ENCODE data around the gene LCOR.
A peak's percentile ranks its signal among the peaks of the same experiment; 100 is the strongest.

The LCOR gene

GRCh38 chr10:96890580-96890979 lies 58.5 kb downstream of the LCOR start:
- DNase-seq: no peak

GRCh38 chr10:96891840-96892239 lies 59.7 kb downstream of the LCOR start:
- DNase-seq: no peak

GRCh38 chr10:96895662-96896424 lies 63.7 kb downstream of the LCOR start:
- DNase-seq: no peak

DNA sequence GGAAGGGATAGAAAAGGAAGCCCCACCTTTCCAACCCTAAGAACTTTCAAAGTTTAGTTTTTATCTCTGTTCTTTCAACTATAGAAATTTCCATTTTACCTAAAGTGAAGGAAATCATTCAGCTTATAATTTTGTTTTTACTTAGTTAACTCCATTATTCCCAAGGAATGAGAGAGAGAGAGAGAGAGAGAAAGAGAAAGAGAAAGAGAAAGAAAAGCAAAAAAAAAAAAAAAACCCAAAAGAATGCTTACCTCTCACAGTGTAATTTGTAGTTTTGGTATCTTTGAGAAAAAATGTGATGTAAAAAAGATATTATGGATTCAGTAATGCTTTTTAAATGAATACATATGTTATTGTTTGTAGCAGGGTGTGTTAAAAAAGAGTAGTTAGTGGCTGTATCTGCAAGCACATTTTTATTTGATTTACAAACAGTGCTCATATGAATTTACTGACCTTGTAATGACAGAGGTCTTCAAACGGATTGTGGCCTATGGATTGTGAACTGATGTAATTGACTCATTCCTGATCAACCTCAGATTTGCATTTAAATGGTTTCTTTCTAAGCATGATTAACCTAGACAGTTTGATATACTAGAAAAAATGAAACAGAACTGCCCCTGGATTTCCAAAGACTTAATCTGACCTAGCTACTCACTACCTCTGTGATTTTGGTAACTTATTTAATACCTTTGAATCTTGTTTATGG lies 64.9 kb downstream of the LCOR start:
- no peak for DNase-seq

DNA sequence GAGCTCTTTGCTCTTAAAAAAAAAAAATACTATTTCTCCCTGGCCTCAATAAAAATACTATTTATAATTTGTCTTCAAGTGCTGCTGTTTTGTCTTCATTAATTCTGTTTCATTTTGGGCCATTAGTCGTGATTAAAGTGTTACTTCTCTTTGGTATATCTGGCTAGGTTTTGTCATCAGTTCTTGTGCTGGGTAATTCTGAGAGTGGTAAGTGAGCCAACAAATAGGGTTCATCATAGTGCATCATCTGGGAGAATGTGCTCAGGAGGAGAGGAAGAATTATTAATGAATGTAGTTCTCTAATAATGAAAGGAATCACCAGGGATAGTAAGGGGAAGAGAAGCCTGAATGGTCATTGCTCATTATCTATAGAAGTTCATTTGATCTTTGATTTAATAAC lies 70.0 kb downstream of the LCOR start:
- no peak for DNase-seq

- no peak for DNase-seq
These were observed 70.7 kb downstream of the LCOR start for GRCh38 chr10:96902731-96903358.

DNA sequence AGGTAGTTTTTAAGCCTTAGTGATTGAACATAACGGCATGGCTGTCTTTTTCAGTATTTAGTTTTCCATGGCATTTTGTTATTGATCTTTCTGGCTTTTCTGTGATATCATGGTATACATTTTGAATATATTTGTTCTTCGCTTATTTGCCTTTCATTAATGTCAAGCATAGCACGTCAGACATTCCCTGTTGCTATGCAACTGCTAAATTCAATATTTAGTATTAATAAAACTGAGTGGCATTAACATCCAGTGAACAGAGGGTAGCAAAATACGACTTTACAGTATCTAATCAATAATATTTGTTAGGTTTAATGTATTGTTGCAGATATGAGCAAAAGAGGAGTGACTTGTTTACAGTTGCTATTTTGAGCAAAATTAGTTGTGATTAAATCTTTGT lies 72.5 kb downstream of the LCOR start:
- no peak for DNase-seq

DNA sequence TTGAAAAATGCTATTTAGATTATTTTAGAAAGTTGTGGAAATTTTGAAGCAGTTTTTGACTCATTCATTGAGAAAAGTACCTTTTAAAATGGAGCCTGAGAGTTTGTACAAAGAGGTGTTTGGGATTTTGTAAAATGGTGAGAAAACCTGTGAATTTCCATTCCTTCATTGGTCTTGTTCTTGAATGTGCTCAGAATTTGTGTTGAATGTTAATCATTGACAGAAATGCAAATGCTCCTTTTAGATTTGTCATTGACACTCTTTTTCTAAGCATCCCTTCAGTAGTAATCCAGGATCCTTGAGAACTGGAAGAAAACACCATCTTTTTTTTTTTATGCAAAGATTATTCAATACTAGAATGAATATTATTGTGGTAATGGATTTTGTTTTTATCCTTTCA lies 74.8 kb downstream of the LCOR start:
- DNase-seq: no peak

GRCh38 chr10:96910488-96911395 lies 78.6 kb downstream of the LCOR start:
- DNase-seq: peak; percentile 76

DNA sequence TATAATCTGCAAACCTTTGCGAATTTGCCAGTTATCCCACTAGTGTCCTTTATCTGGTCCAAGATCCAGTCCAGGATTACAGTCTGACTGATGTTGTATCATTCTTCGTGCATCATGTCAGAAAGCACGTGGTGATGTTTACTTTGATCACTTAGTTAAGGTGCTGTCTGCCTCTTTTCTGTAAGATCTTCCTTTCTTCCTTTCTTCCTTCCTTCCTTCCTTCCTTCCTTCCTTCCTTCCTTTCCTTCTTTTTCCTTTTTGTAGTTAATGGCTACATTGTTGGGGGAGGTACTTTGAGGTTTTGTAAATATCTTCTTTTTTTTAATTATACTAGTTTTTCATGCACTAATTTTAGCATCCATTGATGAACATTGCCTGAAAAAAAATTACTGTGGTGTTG lies 80.3 kb downstream of the LCOR start:
- no peak for DNase-seq

DNA sequence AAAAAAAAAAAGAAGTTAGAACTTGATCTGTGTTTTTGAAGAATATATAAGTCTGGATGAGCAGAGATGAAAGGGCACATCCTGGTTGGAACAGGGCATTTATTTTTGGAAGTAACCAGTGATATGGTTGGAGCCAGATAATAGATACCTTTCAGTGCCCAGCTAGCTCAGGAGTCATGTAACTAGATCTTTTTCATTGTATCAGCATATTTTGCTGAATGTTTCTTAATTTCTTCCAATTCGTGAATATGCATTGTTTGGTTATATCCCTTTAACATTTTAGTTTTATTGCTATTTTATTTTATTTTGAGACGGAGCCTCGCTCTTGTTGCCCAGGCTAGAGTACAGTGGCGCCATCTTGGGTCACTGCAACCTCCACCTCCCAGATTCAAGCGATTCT lies 81.8 kb downstream of the LCOR start:
- DNase-seq: no peak

GRCh38 chr10:96917628-96918027 lies 85.5 kb downstream of the LCOR start:
- DNase-seq: no peak

DNA sequence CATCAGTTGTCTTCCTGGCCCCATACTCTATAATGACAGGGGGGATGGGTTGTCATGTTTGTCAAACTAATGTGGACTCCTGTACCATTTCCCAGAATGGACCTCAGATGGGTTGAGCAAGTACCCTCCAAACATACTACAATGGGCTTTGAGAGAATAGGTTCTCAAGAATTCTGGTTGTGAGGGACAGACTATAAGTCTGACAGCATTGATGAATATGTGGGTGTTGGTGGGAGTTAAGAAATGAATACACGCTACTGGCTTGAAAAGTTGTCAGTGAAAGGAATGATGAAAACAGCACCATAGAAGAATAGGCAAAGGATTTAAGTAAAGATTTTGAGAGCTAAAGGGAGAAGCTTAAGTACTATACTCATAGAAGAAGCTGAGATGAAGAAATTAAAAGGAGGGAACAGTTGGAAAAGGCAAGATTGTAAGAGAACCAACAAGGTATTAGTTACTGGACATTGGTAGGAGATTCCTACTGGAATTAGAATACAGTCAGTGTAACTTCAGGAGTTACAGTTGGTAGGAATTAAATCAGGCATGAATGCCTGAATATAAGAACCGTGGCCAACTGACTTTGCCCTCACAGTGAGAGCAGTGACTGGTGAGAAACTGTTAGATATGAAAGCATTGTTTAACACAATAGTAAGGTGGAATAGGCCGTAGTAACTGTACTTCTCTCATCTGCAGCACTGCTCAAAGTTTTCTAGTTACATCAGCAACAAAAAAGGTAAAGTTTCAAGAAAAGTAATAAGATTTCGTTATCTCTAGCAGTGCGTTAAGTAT lies 86.3 kb downstream of the LCOR start:
- DNase-seq: no peak

GRCh38 chr10:96919785-96920430 lies 87.8 kb downstream of the LCOR start:
- DNase-seq: peak; percentile 8

DNA sequence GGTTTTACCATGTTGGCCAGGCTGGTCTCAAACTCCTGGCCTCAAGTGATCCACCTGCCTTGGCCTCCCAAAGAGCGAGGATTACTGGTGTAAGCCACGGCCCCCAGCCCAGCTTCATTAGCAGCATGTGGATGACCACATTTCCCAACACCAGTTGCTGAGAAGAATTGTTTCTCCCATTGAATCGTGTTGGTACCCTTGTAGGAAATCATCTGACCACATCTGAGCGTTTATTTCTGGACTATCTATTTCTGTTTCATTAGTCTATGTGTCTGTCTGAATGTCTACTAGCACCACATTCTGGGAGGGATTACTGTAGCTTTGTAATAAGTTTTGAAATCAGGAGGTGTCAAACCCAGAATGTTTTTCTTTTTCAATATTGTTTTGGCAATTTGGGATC lies 89.6 kb downstream of the LCOR start:
- peak; percentile 8 for DNase-seq

GRCh38 chr10:96922978-96923948 lies 91.2 kb downstream of the LCOR start:
- peak; percentile 11 for DNase-seq

DNA sequence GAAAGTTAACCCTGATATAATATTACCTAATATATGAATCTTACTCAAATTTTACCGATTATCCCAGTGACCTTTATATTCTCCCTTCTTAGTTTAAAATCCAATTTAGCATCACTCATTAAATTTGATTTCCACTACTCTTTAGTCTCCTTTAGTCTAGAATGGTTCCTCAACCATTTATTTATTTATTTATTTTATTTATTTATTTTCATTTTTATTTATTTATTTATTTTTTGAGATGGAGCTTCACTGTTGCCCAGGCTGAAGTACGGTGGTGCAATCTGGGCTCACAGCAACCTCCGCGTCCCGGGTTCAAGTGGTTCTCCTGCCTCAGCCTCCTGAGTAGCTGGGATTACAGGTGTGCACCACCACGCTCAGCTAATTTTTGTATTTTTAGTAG lies 92.8 kb downstream of the LCOR start:
- no peak for DNase-seq

GRCh38 chr10:96930469-96930868 lies 98.4 kb downstream of the LCOR start:
- no peak for DNase-seq

DNA sequence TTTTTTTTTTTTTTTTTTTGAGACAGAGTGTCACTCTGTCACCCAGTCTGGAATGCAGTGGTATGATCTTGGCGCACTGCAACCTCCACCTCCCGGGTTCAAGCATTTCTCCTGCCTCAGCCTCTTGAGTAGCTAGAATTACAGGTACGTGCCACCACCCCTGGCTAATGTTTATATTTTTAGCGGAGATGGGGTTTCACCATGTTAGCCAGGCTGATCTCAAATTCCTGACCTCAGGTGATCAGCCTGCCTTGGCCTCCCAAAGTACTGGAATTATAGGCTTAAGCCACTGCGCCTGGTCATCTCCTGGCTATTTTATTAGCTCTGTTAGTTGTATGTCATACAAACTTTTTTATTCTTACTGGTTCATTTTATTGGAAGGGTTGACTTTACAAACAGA lies 103.0 kb downstream of the LCOR start:
- DNase-seq: no peak

DNA sequence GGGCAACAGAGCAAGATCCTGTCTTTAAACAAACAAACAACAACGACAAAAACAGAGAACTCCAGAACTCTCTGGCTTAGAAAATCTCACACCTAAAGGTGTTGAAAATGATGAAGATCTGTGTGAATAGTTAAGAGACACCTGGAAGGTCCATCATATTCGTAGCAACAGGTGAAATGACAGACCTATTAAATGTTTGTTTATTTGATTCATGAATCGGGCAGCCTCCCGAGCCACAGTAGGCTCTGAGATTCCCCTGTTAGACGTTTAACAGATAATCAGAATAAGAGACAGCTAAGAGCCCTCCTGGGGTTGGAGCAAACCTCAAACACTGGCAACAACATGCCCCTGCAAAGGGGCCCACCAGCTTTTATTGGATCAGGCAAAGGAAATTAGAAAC lies 103.7 kb downstream of the LCOR start:
- no peak for DNase-seq

Data from hematopoietic multipotent progenitor cell treated with erythropoietin and hydrocortisone succinate and interleukin-3 and kit ligand, for 4 days (in vitro differentiated cells).